NCI-H1417 treated with DMSO at 0.1 percent for 48 hours (cell line): ENCODE results near the gene GANAB.
A peak's percentile ranks its signal among the peaks of the same experiment; 100 is the strongest.
"Not testable (repeated sequence)": the region's sequence is repeated elsewhere in the genome, so short reads cannot be mapped to it uniquely, and the experiment has no call there.

Source experiments
- DNase-seq: peaks from one replicate; lab custom pipeline; 2025; lab: John Stamatoyannopoulos, UW

GANAB gene

GRCh38 chr11:62601372-62602140 lies 44.9 kb downstream of the GANAB start, which contains the start of gene MTA2:
TSS of gene MTA2 (minus strand) at chr11:62601865. CDS start at chr11:62601450, 415 bp downstream.
- DNase-seq = peak; percentile 95

- DNase-seq = no peak
Observed at GRCh38 chr11:62601122-62601371, 45.4 kb downstream of the GANAB start.

- DNase-seq = no peak
Observed at GRCh38 chr11:62600367-62601121, 45.9 kb downstream of the GANAB start.

- DNase-seq = no peak
Observed at GRCh38 chr11:62599901-62600300, 46.5 kb downstream of the GANAB start.

- DNase-seq = no peak
Observed at GRCh38 chr11:62599069-62599696, 47.2 kb downstream of the GANAB start.

GRCh38 chr11:62595124-62595523 lies 51.3 kb downstream of the GANAB start:
- DNase-seq = no peak

GRCh38 chr11:62593434-62594044 lies 52.9 kb downstream of the GANAB start:
- no peak for DNase-seq

GRCh38 chr11:62592989-62593421 lies 53.4 kb downstream of the GANAB start:
- DNase-seq = no peak

- no peak for DNase-seq
Observed at GRCh38 chr11:62592146-62592815, 54.1 kb downstream of the GANAB start.

GRCh38 chr11:62591448-62592145 lies 54.8 kb downstream of the GANAB start, which contains the start of gene TUT1:
TSS of gene TUT1 (minus strand) at chr11:62591523. CDS start at chr11:62591485, 38 bp downstream.
- peak; percentile 99 for DNase-seq

GRCh38 chr11:62588966-62589637 lies 57.3 kb downstream of the GANAB start:
- DNase-seq = no peak

- not testable (repeated sequence) for DNase-seq
Observed at GRCh38 chr11:62585356-62585755, 61.1 kb downstream of the GANAB start.

GRCh38 chr11:62581735-62582134 lies 64.7 kb downstream of the GANAB start:
- not testable (repeated sequence) for DNase-seq

- DNase-seq = no peak
Observed at GRCh38 chr11:62580959-62581715, 65.3 kb downstream of the GANAB start.

GRCh38 chr11:62579252-62579651 lies 67.2 kb downstream of the GANAB start:
- DNase-seq = no peak

- no peak for DNase-seq
Observed at GRCh38 chr11:62578541-62578940, 67.9 kb downstream of the GANAB start.

- DNase-seq = no peak
Observed at GRCh38 chr11:62577046-62577714, 69.2 kb downstream of the GANAB start.

- no peak for DNase-seq
Observed at GRCh38 chr11:62575837-62576236, 70.6 kb downstream of the GANAB start.

GRCh38 chr11:62575156-62575555 lies 71.3 kb downstream of the GANAB start:
- DNase-seq = no peak
